Subcutaneous abdominal adipose tissue (tissue), 5 donors: ENCODE measurements around the gene HAUS6.
"Not testable (repeated sequence)": the region's sequence is repeated elsewhere in the genome, so short reads cannot be mapped to it uniquely, and the experiment has no call there.

Source experiments
- H3K27ac ChIP-seq: one replicate; pipeline ENCODE4 v1.7.0; 2013; ENCODE audit warnings: low read depth, mild to moderate bottlenecking, inconsistent platforms, low read length, moderate library complexity
- H3K27me3 ChIP-seq, 5 donors: one replicate each; pipeline ENCODE4 v1.7.0; 2013; ENCODE audit warnings: low read length in 5 of 5, inconsistent platforms in 1 of 5; ENCODE audit not compliant: control insufficient read depth in 5 of 5, insufficient read depth in 4 of 5
- H3K36me3 ChIP-seq, 5 donors: one replicate each; pipeline ENCODE4 v1.7.0; 2013; ENCODE audit warnings: low read length in 5 of 5; ENCODE audit not compliant: control insufficient read depth in 5 of 5, insufficient read depth in 5 of 5
- H3K4me1 ChIP-seq, 5 donors: one replicate each; pipeline ENCODE4 v1.7.0; 2013; ENCODE audit warnings: low read length in 5 of 5, mild to moderate bottlenecking in 3 of 5, moderate library complexity in 1 of 5; ENCODE audit not compliant: control insufficient read depth in 5 of 5, insufficient read depth in 5 of 5
- H3K4me3 ChIP-seq, 5 donors: one replicate each; pipeline ENCODE4 v1.7.0; 2013; ENCODE audit warnings: low read length in 5 of 5, low read depth in 1 of 5
- H3K9ac ChIP-seq, 5 donors: one replicate each; pipeline ENCODE4 v1.7.0; 2013; ENCODE audit warnings: low read length in 5 of 5, mild to moderate bottlenecking in 4 of 5, moderate library complexity in 3 of 5
- H3K9me3 ChIP-seq, 5 donors: one replicate each; pipeline ENCODE4 v1.7.0; 2013; ENCODE audit warnings: low read length in 5 of 5; ENCODE audit not compliant: control insufficient read depth in 5 of 5
- donor health status: healthy.
- donor health status: healthy.
- donor health status: healthy.
- donor health status: healthy.
- donor health status: healthy.

Gene HAUS6

GRCh38 chr9:19021649-19022048 is 81.1 kb downstream of the HAUS6 start:
- H3K4me1 ChIP-seq, H3K9me3 ChIP-seq, H3K27ac ChIP-seq, H3K36me3 ChIP-seq, H3K27me3 ChIP-seq, H3K4me3 ChIP-seq, H3K9ac ChIP-seq: not testable (repeated sequence)

GRCh38 chr9:19020886-19021455 is 81.7 kb downstream of the HAUS6 start:
- Histone ChIP-seq H3K36me3 (no peaks in the 10 kb centered on the region), H3K27ac (no peak overlapping the region), H3K9ac (no peak overlapping the region), H3K4me3 (no peak overlapping the region), H3K9me3 (no peaks in the 10 kb centered on the region), H3K27me3 (no peaks in the 10 kb centered on the region), H3K4me1 (no peaks in the 10 kb centered on the region)

- Histone ChIP-seq H3K27ac (no peak overlapping the region), H3K9me3 (no peaks in the 10 kb centered on the region), H3K4me1 (peaks cover 0 to under 1% (median 0%) of the 10 kb centered on the region in 5 donors), H3K9ac (no peak overlapping the region), H3K4me3 (no peak overlapping the region), H3K27me3 (no peaks in the 10 kb centered on the region), H3K36me3 (no peaks in the 10 kb centered on the region)
These were observed 84.5 kb downstream of the HAUS6 start for GRCh38 chr9:19018201-19018600.

- Histone ChIP-seq H3K27me3 (no peaks in the 10 kb centered on the region), H3K9me3 (peaks cover 0 to 4% (median 0%) of the 10 kb centered on the region in 5 donors), H3K4me1 (peaks cover 0 to 5% (median 3%) of the 10 kb centered on the region in 5 donors), H3K9ac (no peak overlapping the region), H3K27ac (no peak overlapping the region), H3K36me3 (no peaks in the 10 kb centered on the region), H3K4me3 (no peak overlapping the region)
These were observed 93.2 kb downstream of the HAUS6 start for GRCh38 chr9:19009391-19009965.
